Heart right ventricle (tissue), 16 donors: Measurements from ENCODE around the gene CXCR1. TPM values are rescaled to one million over a fixed set of nuclear protein-coding genes. Genes with fewer than 3 reads are reported as not detected.

Experiments
- ATAC-seq, 8 donors: fragments of 200-7000 bp; cut with Tn5 transposase; one replicate each; pipeline ENCODE4 v1.9.1; 2020; ENCODE audit warnings: mild to moderate bottlenecking in 8 of 8, moderate library complexity in 8 of 8, moderate number of reproducible peaks in 1 of 8
- DNase-seq, 2 donors: peaks; one replicate each; pipeline ENCODE4 v3.0.0-alpha.2; 2020
- H3K27ac ChIP-seq, 10 donors: fragments of 200-600 bp; sonication (generic) in 2 of 10; one replicate each; pipeline versions ENCODE4 v1.5.0 to v1.8.0; 2020 to 2022; ENCODE audit warnings: mild to moderate bottlenecking in 3 of 10
- H3K27me3 ChIP-seq, 7 donors: fragments of 200-600 bp; one replicate each; pipeline ENCODE4 v1.8.0; 2021 to 2022; ENCODE audit warnings: mild to moderate bottlenecking in 2 of 7
- H3K36me3 ChIP-seq, 9 donors: fragments of 200-600 bp; sonication (generic) in 1 of 9; one replicate each; pipeline versions ENCODE4 v1.5.0 to v1.8.0; 2020 to 2022; ENCODE audit warnings: mild to moderate bottlenecking in 2 of 9
- H3K4me1 ChIP-seq, 9 donors: fragments of 200-600 bp; sonication (generic) in 1 of 9; one replicate each; pipeline versions ENCODE4 v1.5.0 to v1.8.0; 2020 to 2022; ENCODE audit warnings: mild to moderate bottlenecking in 4 of 9
- H3K4me3 ChIP-seq, 10 donors: fragments of 200-600 bp; sonication (generic) in 2 of 10; one replicate each; pipeline versions ENCODE4 v1.5.0 to v1.8.0; 2020 to 2022; ENCODE audit warnings: mild to moderate bottlenecking in 7 of 10, moderate library complexity in 2 of 10
- H3K9me3 ChIP-seq, 11 donors: fragments of 200-600 bp in 10 of 11; sonication (generic) in 2 of 11; one replicate each; pipeline versions ENCODE4 v1.5.0 to v1.8.0; 2013 to 2022; ENCODE audit warnings: mild to moderate bottlenecking in 2 of 11, control low read depth in 1 of 11, moderate library complexity in 1 of 11
- CTCF ChIP-seq, 9 donors: fragments of 200-600 bp; sonication (generic) in 2 of 9; IDR thresholded peaks; one replicate each; pipeline versions ENCODE4 v1.5.0 to v1.8.0; 2021 to 2022; ENCODE audit warnings: antibody characterized with exemption in 9 of 9, mild to moderate bottlenecking in 5 of 9, moderate library complexity in 1 of 9
- WGBS, 2 donors: extraction: QIAGEN DNeasy Blood & Tissue Kit; methylation state at CpG; one replicate each; pipeline ENCODE4 v1.1.7; 2013; ENCODE audit warnings: inconsistent platforms in 1 of 2; 5-methylcytosine and 5-hydroxymethylcytosine counted together
- intact Hi-C, 10 donors: fragments of 100-400 bp; cut with DNase I; formaldehyde crosslinking; loops; one replicate each; pipeline versions ENCODE4 v1.11.1 to v1.14.2; 2022
- long read RNA-seq, 3 donors: library from polyadenylated mRNA; unstranded; transcript quantifications; one replicate each; pipeline ENCODE4 v2.0.0, GENCODE V29; 2020 to 2021
- polyA plus RNA-seq, 2 donors: library from polyadenylated mRNA; stranded (reverse); fragments of 200-250 nt; gene quantifications; one replicate each; pipeline ENCODE4 v1.2.3, GENCODE V29; 2013
- total RNA-seq, 10 donors: library from RNA; stranded (reverse); fragmentation: NEBNext Ultra II Directional in 3 of 10; extraction: Animal tissue kit (Norgen Biotek cat#: 25700) in 3 of 10; gene quantifications; one replicate each; pipeline versions ENCODE4 v1.2.1 to v1.2.4, GENCODE V29; 2021 to 2023
- donor health status: Arrhythmogenic right ventricular cardiomyopathy.
- donor health status: ischemic (EF 13 %, LVEDD 7.1; RV severe dilation, severe dysfunction).
- donor health status: healthy with polysubstance abuse.
- donor health status: DM: no; HTN: yes; CAD: no.
- donor health status: DM: no; HTN: no; CAD: no.
- donor health status: ischemic (EF 25% LVEDD 6.9; RV normal size, moderate dysfunction).
- donor health status: ischemic (EF 25% LVEDD 5.7; RV mildly dilated, moderate dysfunction).
- donor health status: healthy.
- donor health status: DM: yes; HTN: yes; CAD: no.
- donor health status: Ischemic cardiomyopathy.
- donor health status: ischemic (EF 35%, LVEDD 5.7; RV mildly dilated, moderate dysfunction).
- donor health status: nonischemic (EF 11% LVEDD 7.7; RV severe dilation, severe dysfunction).
- donor health status: DM: yes; HTN: yes; CAD: no.
- donor health status: PGD.
- donor health status: ischemic (EF 29% LVEDD 5.4; RV normal size, mild dysfunction).
- donor health status: nonischemic (EF 23%, LVEDD 6.1; RV moderate dilation, normal function).

CXCR1 gene
- 1 to 10 TPM in 2 of 10 donors, under 1 TPM in 8; 0.15 to 2.6 (median 0.47) TPM for total RNA-seq
- under 1 TPM in 1 of 2 donors, not detected in 1; 0.10 TPM for polyA plus RNA-seq
- long read RNA-seq, donor 1, partial matches to known transcripts, result 0 of 1 reads
- long read RNA-seq, donor 1, other reads (novel, unspliced or antisense), result 0 of 1 reads
- long read RNA-seq, donor 2, result 0 reads
- long read RNA-seq, donor 3, result 0 reads

- Histone ChIP-seq H3K9me3 (no peaks in the 10 kb centered on the region), H3K27ac (peak within 1 kb of the TSS in 1 of 10 donors; percentile 62), H3K27me3 (peaks cover 0 to 13% (median 0%) of the 10 kb centered on the region in 7 donors), H3K4me1 (peaks cover 0 to 17% (median 0%) of the 10 kb centered on the region in 9 donors), H3K4me3 (peak within 1 kb of the TSS in 1 of 10 donors; percentile 37), H3K36me3 (no peaks in the 10 kb centered on the region)
- DNase-seq (no peak), ATAC-seq (peak in 3 of 8 donors; percentile 29 to 47 (median 30))
- intact Hi-C loops, result no loop called here
- no peak for TF ChIP-seq CTCF (IDR thresholded peaks at IDR 0.05)
- WGBS, 2 donors, result 61 to 75% methylated on average over 3 of the region's 3 CpGs
These were observed at the start of gene CXCR1 for GRCh38 chr2:218166791-218167190. CXCR1 (minus strand) TSS chr2:218166962; CDS start chr2:218165211, 1,751 bp downstream.

GRCh38 chr2:218216336-218216673 is 49.5 kb upstream of the CXCR1 start:
- H3K4me1 ChIP-seq, result peaks cover 11 to 48% (median 40%) of the 10 kb centered on the region in 9 donors
- peaks cover 0 to 24% (median 0%) of the 10 kb centered on the region in 9 donors for H3K36me3 ChIP-seq
- H3K4me3 ChIP-seq, result peak overlapping the region; percentile 78 to 97 (median 94)
- H3K27me3 ChIP-seq, result no peaks in the 10 kb centered on the region
- DNase-seq (peak; percentile 26 to 30), ATAC-seq (peak in 6 of 8 donors; percentile 11 to 47 (median 25))
- H3K9me3 ChIP-seq, result no peaks in the 10 kb centered on the region
- 30 to 31% methylated on average over 9 of the region's 9 CpGs for WGBS, 2 donors
- intact Hi-C loops, result loop anchor here in 7 of 10 donors (1.0 to 5.0 kb wide), 7 partner anchors 30 to 76 kb away; partner anchors contain the start of genes AAMP (in 2 of the 7), PNKD (in 2 of the 7), GPBAR1 (in 1 of the 7) and TMBIM1 (in 1 of the 7)
- TF ChIP-seq CTCF (IDR thresholded peaks at IDR 0.05), result no peak
- H3K27ac ChIP-seq, result peak overlapping the region; percentile 58 to 99 (median 94)

GRCh38 chr2:218214116-218214515 is 47.4 kb upstream of the CXCR1 start:
- no peak for TF ChIP-seq CTCF (IDR thresholded peaks at IDR 0.05)
- WGBS, 2 donors, result 80 to 91% methylated on average over 1 of the region's 1 CpG
- no peak overlapping the region for H3K4me3 ChIP-seq
- peaks cover 5 to 26% (median 19%) of the 10 kb centered on the region in 9 donors for H3K4me1 ChIP-seq
- ATAC-seq, result no peak
- no peak for DNase-seq
- H3K27ac ChIP-seq, result no peak overlapping the region
- H3K36me3 ChIP-seq, result peaks cover 0 to 5% (median 0%) of the 10 kb centered on the region in 9 donors
- H3K27me3 ChIP-seq, result no peaks in the 10 kb centered on the region
- intact Hi-C loops, result no loop called here
- peaks cover 0 to 5% (median 0%) of the 10 kb centered on the region in 11 donors for H3K9me3 ChIP-seq

- intact Hi-C loops, result no loop called here
- Histone ChIP-seq H3K27ac (no peak overlapping the region), H3K4me3 (no peak overlapping the region), H3K9me3 (peaks cover 0 to 7% (median 0%) of the 10 kb centered on the region in 11 donors), H3K36me3 (no peaks in the 10 kb centered on the region), H3K27me3 (no peaks in the 10 kb centered on the region), H3K4me1 (no peaks in the 10 kb centered on the region)
- ATAC-seq (no peak), DNase-seq (no peak)
- 89 to 92% methylated on average over 3 of the region's 3 CpGs for WGBS, 2 donors
- TF ChIP-seq CTCF (IDR thresholded peaks at IDR 0.05), result no peak
These were observed 42.3 kb upstream of the CXCR1 start for GRCh38 chr2:218209078-218209477.
